Glutamatergic neuron (in vitro differentiated cells): ENCODE data around the gene PSMB7. TPM values are rescaled to one million over a fixed set of nuclear protein-coding genes. Genes with fewer than 3 reads are reported as not detected.

Source experiments
- DNase-seq: peaks from one replicate; pipeline ENCODE4 v3.0.0; 2022
- H3K27ac Mint-ChIP-seq: one replicate; pipeline ENCODE4 v1.8.0; 2020; ENCODE audit warnings: mild to moderate bottlenecking, mixed read lengths, inconsistent platforms; ENCODE audit not compliant: unreplicated experiment
- H3K27me3 Mint-ChIP-seq: one replicate; pipeline ENCODE4 v1.8.0; 2020; ENCODE audit warnings: mild to moderate bottlenecking, moderate library complexity, mixed read lengths, inconsistent platforms; ENCODE audit not compliant: unreplicated experiment
- H3K36me3 Mint-ChIP-seq: one replicate; pipeline ENCODE4 v1.8.0; 2020; ENCODE audit warnings: mild to moderate bottlenecking, mixed read lengths, inconsistent platforms; ENCODE audit not compliant: unreplicated experiment
- H3K4me1 Mint-ChIP-seq: one replicate; pipeline ENCODE4 v1.8.0; 2020; ENCODE audit warnings: mild to moderate bottlenecking, low read depth, mixed read lengths, inconsistent platforms; ENCODE audit not compliant: unreplicated experiment
- H3K4me3 Mint-ChIP-seq: one replicate; pipeline ENCODE4 v1.8.0; 2020; ENCODE audit warnings: mild to moderate bottlenecking, mixed read lengths, inconsistent platforms; ENCODE audit not compliant: unreplicated experiment
- H3K9me3 Mint-ChIP-seq: one replicate; pipeline ENCODE4 v1.8.0; 2020; ENCODE audit warnings: mild to moderate bottlenecking, moderate library complexity, mixed read lengths, inconsistent platforms; ENCODE audit not compliant: unreplicated experiment
- CTCF ChIP-seq: fragments of 200-600 bp; sonication (generic); IDR thresholded peaks from one replicate; pipeline ENCODE4 v1.5.0; 2021; ENCODE audit not compliant: partially characterized antibody, unreplicated experiment
- total RNA-seq: library from RNA; stranded (reverse); fragmentation: NEBNext Ultra II Directional; extraction: Animal tissue kit (Norgen Biotek cat#: 25700); gene quantifications from one replicate; pipeline ENCODE4 v1.2.1, GENCODE V29; 2021; ENCODE audit not compliant: unreplicated experiment

Gene PSMB7
- total RNA-seq, 1 donor from 2014 or later, result 185 TPM

GRCh38 chr9:124344291-124345050, 70.8 kb downstream of the PSMB7 start:
- peak; percentile 18 for DNase-seq
- no peak for TF ChIP-seq CTCF
- H3K36me3 Mint-ChIP-seq, result no peaks in the 10 kb centered on the region
- H3K4me1 Mint-ChIP-seq, result peaks cover 22% of the 10 kb centered on the region
- H3K9me3 Mint-ChIP-seq, result peaks cover 7% of the 10 kb centered on the region
- H3K4me3 Mint-ChIP-seq, result no peak overlapping the region
- H3K27me3 Mint-ChIP-seq, result peaks cover 5% of the 10 kb centered on the region
- no peak overlapping the region for H3K27ac Mint-ChIP-seq

- Mint-ChIP-seq H3K36me3 (no peaks in the 10 kb centered on the region), H3K4me3 (no peak overlapping the region), H3K27me3 (peaks cover 5% of the 10 kb centered on the region), H3K9me3 (peaks cover 7% of the 10 kb centered on the region), H3K4me1 (peaks cover 22% of the 10 kb centered on the region), H3K27ac (peak overlapping the region; percentile 73)
- no peak for TF ChIP-seq CTCF
- DNase-seq, result peak; percentile 14
Measured at GRCh38 chr9:124343533-124344290, 71.5 kb downstream of the PSMB7 start.

- peak; percentile 61 for DNase-seq
- TF ChIP-seq CTCF, result no peak
- H3K27me3 Mint-ChIP-seq, result peaks cover 9% of the 10 kb centered on the region
- peaks cover 22% of the 10 kb centered on the region for H3K4me1 Mint-ChIP-seq
- no peak overlapping the region for H3K27ac Mint-ChIP-seq
- H3K4me3 Mint-ChIP-seq, result no peak overlapping the region
- H3K9me3 Mint-ChIP-seq, result peaks cover 12% of the 10 kb centered on the region
- no peaks in the 10 kb centered on the region for H3K36me3 Mint-ChIP-seq
Measured at GRCh38 chr9:124342776-124343485, 72.3 kb downstream of the PSMB7 start.

- no peak for DNase-seq
- no peak for TF ChIP-seq CTCF
- no peak overlapping the region for H3K4me3 Mint-ChIP-seq
- H3K4me1 Mint-ChIP-seq, result peaks cover 18% of the 10 kb centered on the region
- no peak overlapping the region for H3K27ac Mint-ChIP-seq
- H3K27me3 Mint-ChIP-seq, result peaks cover 9% of the 10 kb centered on the region
- peaks cover 2% of the 10 kb centered on the region for H3K36me3 Mint-ChIP-seq
- H3K9me3 Mint-ChIP-seq, result peaks cover 12% of the 10 kb centered on the region
Measured at GRCh38 chr9:124342402-124342775, 72.9 kb downstream of the PSMB7 start.
